GM12875 (cell line): Measurements from ENCODE around the gene CTU2.

Source experiments
- H3K4me3 ChIP-seq: one replicate; pipeline ENCODE4 v1.5.1; 2011; ENCODE audit warnings: low read depth, low read length, control low read depth
- CTCF ChIP-seq: IDR thresholded peaks from 2 replicates; pipeline ENCODE4 v1.5.1; 2011; ENCODE audit warnings: low read depth, mild to moderate bottlenecking, control low read depth, inconsistent platforms, low read length, moderate library complexity, borderline replicate concordance; ENCODE audit not compliant: insufficient read depth

Gene CTU2

GRCh38 chr16:88736496-88736895 lies 30.2 kb downstream of the CTU2 start:
- H3K4me3 ChIP-seq, result no peak overlapping the region
- no peak for TF ChIP-seq CTCF

- TF ChIP-seq CTCF, result peak; percentile 97
These were observed 31.2 kb downstream of the CTU2 start for GRCh38 chr16:88737298-88738150.

GRCh38 chr16:88738151-88739084 lies 32.1 kb downstream of the CTU2 start:
- no peak overlapping the region for H3K4me3 ChIP-seq
- TF ChIP-seq CTCF, result no peak

More at GRCh38 chr16:88737298-88738150, 31.2 kb downstream of the CTU2 start:
- no peak overlapping the region for H3K4me3 ChIP-seq

GRCh38 chr16:88739139-88739976 lies 33.1 kb downstream of the CTU2 start:
- no peak overlapping the region for H3K4me3 ChIP-seq
- no peak for TF ChIP-seq CTCF

- TF ChIP-seq CTCF, result no peak
These were observed 33.8 kb downstream of the CTU2 start for GRCh38 chr16:88739977-88740726.

GRCh38 chr16:88740727-88741055 lies 34.4 kb downstream of the CTU2 start:
- no peak overlapping the region for H3K4me3 ChIP-seq
- TF ChIP-seq CTCF, result no peak

More at GRCh38 chr16:88739977-88740726, 33.8 kb downstream of the CTU2 start:
- H3K4me3 ChIP-seq, result no peak overlapping the region
